ENCODE data around the gene ZNF586.
"Not testable (repeated sequence)": the region's sequence is repeated elsewhere in the genome, so short reads cannot be mapped to it uniquely, and the experiment has no call there.

ZNF586 gene

DNA sequence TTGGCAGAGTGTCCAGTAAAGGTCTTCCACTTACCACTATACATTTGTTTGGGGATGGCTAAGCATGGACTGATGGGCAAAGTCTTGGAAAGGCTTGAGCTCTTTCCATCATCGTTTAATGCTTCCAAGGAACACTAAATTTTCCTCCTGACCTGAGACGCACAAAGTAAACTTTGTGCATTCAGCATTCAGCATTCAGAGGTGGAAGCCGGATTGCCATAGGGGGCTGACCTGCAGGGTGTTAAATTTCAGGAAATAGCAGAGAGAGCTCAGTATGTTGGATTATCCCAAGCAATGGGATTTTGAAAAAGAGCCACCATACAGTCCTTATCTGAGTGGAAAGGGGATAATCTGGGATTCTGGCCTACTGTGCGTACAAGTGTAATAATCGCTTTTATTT is 31.2 kb downstream of the ZNF586 start:
- no peak for DNase-seq

DNA sequence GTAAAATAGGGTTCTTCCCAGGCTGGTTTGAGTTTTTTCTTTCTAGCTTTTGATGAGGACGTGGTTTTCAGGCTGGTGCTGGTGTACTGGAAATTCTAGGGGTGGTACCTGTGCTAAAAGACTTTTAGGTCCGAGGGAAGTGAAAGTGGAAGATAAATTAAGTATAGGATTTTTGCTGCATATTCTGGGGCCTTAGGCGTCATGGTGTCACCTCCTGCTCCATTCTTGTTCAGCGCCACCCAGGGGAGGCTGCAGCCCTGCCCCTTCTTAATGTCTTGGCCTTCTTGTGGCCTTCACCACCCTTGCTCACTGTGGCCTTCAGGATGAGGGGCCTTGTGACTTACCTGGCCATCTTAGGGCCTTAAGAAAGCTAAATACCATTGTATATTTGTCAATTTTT is 32.8 kb downstream of the ZNF586 start:
- DNase-seq: no peak

DNA sequence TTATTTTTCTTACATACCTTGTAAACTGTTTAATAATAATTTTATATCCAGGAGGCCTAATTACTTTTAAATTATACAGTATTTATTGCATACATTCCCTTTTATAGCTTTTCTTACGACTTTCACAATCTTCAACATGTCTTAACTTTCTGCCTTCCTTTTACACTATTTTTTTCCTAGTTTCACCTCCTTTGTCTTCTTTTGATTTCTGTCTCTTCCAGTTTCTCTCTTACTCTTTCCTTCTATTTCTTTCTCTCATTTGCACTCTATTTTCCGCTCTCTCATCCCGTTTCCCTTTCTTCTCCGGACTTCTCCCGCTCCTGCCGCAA is 33.8 kb downstream of the ZNF586 start:
- no peak for DNase-seq

DNA sequence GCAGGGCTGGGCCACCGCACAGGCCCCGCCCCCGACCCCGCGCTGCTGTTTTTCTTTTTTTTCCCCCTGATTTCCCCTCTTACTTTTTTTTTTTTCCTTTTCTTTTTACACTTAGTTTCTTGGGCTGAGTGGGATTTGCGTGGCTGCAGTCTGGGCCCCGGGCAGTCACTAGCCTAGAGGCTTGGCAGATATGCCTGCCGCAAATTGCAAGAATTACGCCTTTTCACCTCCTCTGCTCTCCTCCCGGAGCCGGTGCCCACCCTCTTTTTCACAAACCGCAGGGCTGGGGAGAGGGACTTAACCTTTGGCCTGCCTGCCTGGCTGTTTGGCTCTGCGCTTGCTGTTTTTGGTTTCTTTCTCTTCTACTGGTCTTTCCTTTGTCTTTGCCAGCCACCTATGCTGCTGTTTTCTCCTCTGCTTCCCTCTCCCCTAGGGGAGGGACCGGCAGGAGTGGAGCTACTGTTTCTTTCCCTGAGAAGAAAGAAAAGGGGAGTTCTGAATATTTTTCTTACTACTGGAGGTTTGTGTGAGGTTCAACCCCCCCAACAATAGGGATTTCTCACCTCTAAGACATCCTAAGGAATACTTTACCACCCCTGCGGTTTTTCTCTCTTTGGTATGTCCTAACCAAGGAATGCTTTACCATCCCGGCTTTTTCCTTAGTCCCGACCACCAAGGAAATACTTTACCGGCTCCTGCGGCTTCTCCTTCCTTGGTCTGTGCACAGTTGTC is 34.3 kb downstream of the ZNF586 start:
- peak; percentile 32 for DNase-seq

DNA sequence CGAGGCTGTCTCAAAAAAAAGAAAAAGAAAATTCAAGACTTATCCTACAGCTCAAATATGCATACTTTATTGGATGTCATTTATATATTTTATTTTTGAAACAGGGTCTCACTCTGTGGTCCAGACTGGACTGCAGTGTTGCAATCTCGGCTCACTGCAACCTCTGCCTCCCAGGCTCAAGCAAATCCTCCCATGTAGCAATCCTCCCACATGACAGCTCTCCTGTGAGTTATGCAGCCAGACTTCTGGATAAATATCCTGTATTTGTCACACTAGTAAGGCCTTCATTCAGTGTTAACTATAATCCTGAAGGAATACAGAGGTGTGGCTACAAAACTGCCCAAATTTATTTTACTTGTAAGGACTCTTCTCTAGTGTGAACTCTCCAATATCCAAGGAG is 38.1 kb downstream of the ZNF586 start:
- DNase-seq: no peak

DNA sequence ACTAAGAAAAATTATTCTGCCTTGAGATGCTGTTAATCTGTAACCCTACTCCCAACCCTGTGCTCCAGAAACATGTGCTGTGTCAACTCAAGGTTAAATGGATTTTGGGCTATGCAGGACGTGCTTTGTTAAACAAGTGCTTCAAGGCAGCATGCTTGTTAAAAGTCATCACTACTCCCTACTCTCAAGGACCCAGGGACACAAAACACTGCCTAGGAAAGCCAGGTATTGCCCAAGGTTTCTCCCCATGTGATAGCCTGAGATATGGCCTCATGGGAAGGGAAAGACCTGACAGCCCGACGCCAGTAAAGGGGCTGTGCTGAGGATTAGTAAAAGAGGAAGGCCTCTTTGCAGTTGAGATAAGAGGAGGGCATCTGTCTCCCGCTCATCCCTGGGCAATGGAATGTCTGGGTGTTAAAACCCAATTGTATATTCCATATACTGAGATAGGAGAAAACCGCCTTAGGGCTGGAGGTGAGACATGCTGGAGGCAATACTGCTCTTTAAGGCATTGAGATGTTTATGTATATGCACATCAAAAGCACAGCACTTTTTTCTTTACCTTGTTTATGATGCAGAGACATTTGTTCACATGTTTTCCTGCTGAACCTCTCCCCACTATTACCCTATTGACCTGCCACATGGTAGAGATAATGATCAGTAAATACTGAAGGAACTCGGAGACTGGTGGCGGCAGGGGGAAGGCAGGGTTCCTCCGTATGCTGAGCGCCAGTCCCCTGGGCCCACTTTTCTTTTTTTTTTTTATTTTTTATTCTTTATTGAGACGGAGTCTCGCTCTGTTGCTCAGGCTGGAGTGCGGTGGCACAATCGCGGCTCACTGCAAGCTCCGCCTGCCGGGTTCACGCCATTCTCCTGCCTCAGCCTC is 41.2 kb downstream of the ZNF586 start:
- not testable (repeated sequence) for DNase-seq

DNA sequence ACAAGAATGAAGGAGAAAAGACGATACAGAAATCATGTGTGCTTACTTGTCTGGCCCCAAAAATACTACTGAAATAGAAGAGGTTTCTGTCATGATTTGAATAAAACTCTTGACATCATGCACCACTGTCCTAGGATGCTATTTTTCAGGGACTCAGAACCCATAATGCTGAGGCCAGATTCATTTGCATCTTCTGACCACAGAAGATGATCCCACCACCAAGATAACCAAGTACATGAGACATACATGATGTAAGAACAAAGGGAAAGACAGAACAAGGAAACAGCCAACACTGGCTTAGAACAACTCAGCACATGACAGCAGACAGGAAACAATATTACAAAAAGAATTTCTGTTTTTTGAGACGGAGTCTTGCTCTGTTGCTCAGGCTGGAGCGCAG is 42.8 kb downstream of the ZNF586 start:
- no peak for DNase-seq

DNA sequence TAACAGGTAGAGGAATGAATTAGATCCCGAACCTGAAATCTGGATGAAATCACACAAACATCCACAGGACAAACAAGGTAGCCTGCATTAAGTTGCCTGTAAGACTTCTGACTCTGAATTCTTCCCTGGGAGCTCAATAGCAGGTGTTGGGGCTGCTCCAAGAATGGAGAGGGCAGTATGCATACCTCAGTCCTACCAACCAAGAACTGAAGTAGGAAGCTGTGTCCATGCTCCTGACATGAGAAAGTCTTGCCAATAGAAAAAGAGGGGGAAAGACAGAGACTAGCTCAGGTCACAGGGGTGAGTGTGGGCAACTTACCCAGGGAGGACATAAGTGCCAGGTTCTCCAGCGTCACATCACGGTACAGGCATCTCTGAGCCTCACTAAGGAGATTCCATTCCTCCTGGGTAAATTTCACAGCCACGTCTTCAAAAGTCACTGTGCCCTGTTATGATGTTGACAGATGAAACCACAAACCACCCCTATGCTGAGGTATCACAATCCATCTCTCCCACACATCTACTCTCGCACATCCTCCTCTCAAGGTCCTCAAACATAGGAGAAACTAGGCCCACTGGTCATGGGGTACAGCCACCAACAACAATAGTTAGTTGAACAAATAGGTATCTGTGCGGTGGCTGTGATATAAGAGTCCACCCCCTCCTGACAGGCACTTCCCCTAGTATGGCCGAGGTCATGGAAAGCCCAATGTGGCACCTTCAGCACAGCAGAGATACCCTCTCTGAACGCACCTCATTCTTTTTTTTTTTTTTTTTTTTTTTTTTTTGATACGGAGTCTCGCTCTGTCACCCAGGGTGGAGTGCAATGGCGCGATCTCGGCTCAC is 43.7 kb downstream of the ZNF586 start:
- not testable (repeated sequence) for DNase-seq

DNA sequence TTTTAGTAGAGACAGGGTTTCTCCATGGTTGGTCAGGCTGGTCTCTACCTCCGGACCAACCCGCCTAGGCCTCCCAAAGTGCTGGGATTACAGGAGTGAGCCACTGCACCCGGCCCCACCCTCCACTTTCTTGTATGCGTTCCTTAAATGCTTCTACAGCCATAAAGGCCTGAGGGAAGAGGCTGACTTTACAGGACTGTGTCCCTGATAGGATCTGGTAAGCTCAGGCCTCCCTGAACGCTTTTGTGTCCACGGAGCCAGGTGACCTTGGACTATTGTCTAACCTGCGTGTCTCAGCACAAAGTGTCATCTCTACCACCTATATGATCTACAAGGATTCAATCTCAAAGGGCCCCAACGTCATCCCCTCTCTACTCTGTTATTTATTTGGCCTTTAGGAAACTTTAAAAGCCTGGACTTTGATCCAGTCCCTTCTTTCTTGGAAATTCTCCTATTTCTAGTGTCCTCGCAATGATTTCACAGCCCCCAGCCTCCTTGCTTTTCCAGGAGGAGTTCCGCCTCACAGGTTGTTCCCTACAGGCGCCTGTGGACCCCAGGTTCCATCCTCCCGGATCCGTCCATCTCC is 44.5 kb downstream of the ZNF586 start:
- DNase-seq: peak; percentile 33

DNA sequence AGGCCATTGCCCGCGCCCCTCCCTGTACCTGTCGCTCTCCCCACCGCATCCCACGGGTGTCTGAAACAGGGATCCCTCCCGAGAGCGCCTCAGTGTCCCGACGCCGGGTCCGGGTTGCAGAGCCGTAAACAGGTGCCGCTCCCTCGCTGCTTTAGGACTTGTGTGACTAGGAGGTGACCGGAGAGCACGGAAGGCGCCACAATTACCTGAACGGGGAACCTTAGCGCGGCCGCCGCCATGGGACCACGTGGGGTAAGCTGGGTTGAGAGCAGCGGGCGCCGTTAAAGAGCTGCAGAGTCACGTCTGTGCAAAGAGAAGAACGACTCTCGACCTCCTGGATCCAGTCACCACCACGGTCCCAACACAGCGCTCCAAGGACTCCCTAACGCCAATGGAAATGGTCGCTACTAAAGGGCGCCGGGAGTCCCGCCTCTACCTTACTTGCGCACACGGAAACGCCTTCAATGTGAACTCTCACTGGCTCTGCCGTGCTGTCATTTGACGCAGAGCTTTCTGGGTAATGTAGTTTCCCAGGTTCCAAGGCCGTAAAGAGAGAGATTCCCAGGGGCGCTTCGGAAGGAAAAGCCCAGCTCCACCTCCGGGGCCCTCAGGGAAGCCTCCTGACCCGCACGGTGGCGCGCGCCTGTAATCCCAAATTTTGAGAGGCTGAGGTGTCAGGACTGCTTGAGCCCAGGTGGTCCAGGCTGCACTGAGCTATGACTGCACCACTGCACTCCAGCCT is 45.2 kb downstream of the ZNF586 start, which contains the start of gene ZNF552:
Gene ZNF552 (minus strand): TSS at position 409 of the 742 bp plus-strand sequence. CDS start 170 bp downstream, at position 239.
- peak; percentile 96 for DNase-seq

DNA sequence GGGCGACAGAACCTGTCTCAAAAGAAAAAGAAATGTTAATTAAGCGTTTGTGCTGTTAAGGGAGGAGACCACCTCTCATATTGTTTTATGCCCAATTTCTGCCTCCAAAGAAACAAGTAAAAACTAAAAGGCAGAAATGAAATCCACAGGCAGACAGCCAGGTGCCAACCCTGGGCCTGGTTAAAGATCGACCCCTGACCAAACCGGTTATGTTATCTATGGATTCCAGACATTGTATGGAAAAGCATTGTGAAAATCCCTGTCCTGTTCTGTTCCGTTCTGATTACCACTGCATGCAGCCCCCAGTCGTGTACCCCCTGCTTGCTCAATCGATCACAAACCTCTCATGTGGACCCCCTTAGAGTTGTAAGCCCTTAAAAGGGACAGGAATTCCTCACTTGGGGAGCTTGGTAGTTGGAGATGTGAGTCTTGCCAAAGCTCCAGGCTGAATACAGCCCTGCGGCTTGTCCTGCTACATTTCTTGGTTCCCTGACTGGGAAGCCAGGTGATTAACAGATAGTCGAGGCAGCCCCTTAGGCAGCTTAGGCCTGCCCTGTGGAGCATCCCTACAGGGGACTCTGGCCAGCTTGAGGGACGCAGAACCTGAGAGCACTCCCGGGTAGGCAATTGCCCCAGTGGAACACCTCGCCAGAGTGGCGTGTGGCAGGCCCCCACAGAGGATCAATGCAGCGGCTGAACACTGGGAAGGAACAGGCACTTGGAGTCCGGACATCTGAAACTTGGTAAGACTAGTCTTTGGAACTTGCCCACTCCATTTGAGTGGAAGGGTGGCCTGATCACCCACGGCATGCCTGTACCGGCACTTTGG is 46.0 kb downstream of the ZNF586 start:
- no peak for DNase-seq

DNA sequence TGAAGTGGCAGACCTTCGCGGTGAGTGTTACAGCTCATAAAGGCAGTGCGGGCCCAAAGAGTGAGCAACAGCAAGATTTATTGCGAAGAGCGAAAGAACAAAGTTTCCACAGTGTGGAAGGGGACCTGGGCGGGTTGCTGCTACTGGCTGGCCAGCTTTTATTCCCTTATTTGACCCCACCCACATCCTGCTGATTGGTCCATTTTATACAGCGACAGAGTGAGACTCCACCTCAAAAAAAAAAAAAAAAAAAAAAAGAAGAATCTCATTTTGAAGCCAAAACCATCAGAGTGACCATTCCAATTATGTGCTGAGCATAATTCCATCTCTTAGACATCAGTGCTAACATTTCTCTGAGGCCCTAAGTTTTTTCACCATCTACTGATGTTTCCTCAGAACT is 47.2 kb downstream of the ZNF586 start:
- no peak for DNase-seq

DNA sequence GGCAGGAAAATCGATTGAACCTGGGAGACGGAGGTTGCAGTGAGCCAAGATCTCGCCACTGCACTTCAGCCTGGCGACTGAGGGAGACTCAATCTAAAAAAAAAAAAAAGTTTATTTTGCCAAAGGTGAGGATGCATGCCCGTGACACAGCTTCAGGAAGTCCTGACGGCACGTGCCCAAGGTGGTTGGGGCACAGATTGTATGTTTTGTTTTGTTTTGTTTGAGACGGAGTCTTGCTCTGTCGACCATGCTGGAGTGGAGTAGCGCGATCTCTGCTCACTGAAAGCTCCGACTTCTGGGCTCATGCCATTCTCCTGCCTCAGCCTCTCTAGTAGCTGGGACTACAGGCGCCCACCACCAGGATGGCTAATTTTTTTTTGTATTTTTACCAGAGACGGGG is 48.5 kb downstream of the ZNF586 start:
- DNase-seq: no peak

DNA sequence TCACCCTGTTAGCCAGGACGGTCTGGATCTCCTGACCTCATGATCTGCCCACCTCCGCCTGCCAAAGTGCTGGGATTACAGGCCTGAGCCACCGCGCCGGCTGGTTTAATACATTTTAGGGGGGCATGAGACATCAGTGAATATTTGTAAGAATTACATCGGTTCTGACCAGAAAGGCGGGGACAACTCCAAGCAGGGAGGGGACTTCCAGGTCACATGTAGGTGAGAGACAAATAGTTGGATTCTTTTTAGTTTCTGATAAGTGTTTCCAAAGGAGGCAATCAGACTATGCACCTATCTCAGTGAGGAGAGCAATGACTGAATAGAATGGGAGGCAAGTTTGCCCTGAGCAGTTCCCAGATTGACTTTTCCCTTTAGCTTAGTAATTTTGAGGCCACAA is 48.9 kb downstream of the ZNF586 start:
- DNase-seq: no peak

DNA sequence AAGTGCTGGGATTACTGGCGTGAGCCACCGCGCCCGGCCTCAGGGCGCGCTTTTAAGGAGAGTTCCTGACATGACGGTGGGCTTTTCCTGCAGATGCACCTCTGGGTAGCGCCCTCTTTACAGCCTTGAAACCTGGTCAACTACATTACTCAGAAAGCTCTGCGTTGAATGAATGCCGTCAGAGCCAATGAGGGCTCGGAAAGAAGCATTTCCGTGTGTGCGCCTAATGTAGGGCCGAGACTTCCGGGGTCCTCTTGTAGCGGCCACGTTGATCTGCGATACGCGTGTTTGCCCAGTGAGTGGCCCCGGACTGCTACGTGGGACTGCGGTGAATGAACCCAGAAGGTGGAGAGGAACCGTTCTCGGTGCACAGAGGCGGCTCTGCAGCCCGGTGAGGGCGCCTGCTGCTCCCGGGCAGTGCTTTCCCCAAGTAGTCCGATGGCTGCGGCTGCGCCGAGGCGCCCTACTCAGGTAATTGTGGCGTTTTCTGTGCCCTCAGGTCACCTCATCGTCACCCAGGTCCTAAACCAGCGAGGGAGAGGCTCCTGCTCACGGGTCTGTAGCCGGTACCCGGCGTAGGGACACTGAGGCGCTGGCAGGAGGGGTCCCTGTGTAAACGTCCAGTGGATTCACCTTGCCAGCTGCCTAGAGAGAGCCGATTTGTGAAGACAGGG is 50.1 kb downstream of the ZNF586 start:
- DNase-seq: peak; percentile 97

DNA sequence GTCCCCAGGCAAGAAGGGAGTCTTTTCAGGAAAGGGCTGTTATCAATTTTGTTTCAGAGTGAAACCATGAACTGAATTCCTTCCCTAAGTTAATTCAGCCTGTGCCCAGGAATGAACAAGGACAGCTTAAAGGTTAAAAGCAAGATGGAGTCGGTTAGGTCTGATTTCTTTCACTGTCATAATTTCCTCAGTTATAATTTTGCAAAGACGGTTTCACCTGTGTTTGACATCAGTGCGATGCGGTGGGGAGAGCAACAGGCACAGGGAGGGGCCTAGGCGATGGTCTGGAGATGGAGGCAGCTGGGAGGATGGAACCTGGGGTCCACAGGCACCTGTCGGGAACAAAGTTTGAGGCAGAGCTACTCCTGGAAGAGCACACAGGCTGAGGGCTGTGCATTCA is 51.1 kb downstream of the ZNF586 start:
- DNase-seq: no peak

DNA sequence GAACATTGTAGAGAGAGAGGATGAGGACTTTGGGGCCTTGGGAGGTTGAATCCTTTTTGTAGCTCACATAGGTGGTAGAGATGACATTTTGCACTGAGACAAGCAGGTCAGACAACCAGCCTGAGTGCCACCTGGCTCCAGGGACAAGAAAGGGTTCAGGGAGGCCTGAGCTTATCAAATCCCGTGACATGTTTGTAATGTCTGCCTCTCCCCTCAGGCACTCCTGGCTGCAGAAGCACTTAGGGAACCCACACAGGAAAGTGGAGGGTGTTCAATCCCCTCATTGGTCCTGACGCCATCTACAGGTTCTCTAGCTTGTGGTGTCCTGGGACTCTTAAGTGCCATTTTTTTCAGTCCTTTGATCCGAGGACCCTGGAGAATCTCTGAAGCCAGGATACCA is 51.6 kb downstream of the ZNF586 start:
- not testable (repeated sequence) for DNase-seq

DNA sequence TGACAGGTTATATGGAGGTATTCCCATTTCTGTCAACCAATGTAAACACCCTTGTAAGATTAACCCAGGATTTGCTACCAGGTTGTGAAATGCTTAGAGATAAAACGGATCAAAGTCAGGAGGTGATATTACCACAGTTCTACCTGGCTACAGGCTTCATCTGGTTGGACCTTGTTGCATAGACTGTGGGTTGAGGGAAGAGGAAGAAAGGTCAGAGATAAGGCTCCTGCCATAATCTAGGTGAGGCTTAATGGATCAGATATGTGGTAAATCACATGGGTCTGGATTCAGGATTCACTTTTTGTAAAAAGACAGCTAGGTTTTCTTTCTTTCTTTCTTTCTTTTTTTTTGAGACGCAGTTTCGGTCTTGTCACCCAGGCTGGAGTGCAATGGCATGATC is 52.0 kb downstream of the ZNF586 start:
- DNase-seq: not testable (repeated sequence)

DNA sequence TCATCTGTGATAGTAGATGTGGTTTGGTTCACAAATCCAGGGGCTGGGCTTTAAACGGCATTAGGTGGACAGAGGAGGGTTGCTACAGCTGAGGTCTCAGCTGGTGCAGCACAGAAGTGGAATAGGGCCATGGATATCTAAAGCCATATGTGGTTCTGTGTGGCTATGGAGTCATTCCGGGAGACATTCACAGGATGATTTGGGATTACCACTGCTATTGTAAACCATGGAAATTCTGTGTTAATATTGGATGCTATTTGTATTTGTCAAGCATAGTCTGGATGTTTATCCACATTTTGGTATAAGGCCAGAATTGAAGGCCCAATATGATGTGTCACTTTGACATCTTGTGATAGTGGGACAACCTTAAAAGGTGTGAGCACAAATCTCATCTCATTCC is 53.7 kb downstream of the ZNF586 start:
- not testable (repeated sequence) for DNase-seq

DNA sequence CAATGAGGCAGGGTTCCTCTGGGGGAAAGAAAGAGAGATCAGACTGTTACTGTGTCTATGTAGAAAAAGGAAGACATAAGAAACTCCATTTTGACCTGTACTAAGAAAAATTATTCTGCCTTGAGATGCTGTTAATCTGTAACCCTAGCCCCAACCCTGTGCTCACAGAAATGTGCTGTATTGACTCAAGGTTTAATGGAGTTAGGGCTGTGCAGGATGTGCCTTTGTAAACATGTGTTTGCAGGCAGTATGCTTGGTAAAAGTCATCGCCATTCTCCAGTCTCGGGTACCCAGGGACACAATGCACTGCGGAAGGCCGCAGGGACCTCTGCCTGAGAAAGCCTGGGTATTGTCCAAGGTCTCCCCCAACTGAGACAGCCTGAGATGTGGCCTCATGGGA is 54.1 kb downstream of the ZNF586 start:
- not testable (repeated sequence) for DNase-seq

DNA sequence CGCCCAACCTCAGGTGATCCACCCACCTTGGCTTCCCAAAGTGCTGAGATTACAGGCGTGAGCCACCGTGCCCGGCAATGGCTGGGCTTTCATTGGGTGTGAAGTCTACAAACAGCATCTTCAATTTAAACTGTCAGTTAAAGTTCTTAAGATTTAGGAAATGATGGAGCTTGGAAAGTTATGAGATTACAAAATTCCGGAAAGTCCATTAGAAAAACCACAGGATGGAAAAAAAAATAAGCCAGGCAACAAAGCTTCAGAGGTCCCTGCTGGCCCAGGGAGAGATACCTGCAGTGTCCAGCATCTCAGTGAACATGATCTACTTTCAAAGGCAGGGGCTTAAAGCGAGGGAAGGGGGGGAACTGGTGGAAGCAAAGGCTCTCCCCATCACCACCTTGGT is 56.0 kb downstream of the ZNF586 start:
- DNase-seq: no peak

Measured in NCI-H146 (cell line).